NCI-H524 treated with DMSO at 0.1 percent for 48 hours (cell line): ENCODE results near the gene WDR4.
"Not testable (repeated sequence)": the region's sequence is repeated elsewhere in the genome, so short reads cannot be mapped to it uniquely, and the experiment has no call there.

Experiments used
- DNase-seq: peaks from one replicate; lab custom pipeline; 2025; lab: John Stamatoyannopoulos, UW

WDR4 gene

DNA sequence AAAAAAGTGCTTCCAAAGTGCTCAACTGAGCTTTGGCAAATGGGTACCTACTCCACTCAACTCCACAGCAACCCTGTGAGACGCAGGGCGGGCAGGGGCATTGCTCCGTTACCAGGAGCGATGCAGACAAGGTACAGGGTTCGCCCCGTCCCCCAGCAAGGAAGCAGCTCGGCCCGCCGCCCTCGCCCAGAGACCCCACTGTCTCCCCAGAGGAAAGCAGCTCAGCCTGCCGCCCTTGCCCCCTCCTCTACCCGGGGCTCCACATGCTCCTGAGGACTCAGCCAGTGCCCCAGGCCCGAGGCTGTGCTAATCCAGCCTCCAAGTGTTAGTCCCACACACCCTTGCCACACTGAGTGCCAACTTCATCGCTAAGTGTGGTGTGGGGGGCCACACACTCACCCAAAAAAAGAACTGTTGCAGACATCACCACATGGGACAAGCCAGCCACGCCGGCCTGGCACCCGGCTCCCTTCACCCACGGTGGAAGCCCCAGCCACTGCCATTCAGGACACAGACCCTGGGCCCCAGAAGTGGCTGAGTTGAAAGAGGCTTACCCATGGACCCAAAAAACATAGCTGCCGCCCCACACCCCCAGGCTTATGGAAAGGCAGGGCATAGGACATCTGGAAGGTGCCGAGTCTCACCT, 26.3 kb downstream of the WDR4 start:
- no peak for DNase-seq

DNA sequence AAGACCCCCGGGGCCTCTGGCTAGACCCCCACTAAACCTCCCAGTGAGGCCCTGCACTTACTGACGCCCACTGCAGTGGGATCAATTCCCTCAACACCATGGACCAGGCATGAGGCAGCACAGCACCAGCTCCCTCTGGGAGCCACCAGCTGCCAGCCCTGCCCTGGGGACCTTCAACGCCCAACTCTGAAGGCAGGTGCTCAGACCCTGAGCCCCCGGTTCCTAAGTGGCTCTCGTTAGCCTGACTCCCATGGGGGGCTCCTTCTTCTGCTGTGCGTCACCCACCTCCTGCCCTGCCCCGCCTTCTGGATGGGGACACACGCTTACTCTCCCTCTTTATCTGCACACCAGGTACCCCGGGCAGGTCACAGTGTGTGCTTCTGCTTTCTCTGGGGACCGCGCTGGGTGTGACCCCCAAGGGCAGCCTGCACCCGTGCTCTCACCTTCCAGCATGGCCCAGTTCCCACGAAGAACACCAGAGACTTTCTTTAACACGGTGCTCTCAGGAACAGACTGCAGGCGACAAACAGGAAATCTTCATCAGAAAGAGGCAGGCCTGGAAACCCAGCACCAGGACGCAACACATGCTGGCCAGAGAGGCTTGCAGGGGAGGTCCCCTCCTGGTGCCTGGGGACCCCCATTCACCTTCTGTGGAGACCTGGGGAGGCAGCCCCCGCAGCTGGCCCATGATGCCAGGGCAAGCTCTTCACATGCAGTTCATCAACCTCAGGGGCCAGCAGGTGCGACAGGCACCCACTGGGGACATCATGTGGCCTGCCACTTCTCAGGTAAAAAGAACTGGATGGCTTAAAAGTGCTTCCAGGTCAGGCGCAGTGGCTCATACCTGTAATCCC, 27.3 kb downstream of the WDR4 start:
- DNase-seq: no peak

DNA sequence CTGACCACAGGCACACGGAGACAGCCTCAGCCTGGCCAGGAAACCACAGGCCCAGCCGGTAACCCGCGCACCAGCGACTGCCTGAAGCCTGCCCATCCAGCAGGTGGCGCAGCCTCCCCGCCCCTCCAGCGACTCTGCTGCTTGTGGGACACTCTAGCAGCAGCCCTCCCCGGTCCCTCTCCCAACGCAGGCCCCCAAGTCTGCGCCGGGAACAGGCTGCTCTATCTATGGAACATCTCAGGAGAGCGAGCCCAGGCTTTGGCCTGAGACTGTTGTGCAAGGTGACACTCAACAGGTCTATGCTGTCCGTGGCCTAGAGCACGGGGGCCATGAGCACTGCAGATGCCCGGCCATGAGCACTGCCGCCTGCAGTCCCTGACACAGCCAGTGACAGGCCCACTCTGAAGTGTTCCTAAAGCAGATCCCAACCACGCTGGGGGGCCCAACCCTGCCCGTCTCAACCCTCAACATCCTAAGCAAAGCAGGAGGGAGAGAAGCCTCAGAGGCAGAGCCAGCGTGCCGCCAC, 28.4 kb downstream of the WDR4 start:
- no peak for DNase-seq

DNA sequence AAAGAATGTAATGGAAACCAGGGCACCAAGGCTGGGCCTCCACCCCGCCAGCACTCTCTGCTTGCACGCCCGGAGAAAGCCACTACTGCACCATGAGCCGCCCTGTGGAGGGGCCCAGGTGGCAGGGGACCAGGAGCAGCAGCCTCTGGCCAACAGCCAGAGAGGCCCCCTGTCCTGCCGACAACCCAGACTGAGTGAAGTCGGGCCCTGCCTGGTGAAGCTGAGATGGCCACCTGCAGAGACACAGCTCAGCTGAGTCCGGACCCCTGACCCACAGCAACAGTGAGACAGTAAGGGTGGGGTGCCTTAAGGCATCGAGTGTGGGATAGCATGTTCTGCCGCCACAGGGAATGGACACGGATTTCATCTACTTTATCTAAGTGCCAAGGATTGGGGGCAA, 28.9 kb downstream of the WDR4 start:
- DNase-seq: no peak

DNA sequence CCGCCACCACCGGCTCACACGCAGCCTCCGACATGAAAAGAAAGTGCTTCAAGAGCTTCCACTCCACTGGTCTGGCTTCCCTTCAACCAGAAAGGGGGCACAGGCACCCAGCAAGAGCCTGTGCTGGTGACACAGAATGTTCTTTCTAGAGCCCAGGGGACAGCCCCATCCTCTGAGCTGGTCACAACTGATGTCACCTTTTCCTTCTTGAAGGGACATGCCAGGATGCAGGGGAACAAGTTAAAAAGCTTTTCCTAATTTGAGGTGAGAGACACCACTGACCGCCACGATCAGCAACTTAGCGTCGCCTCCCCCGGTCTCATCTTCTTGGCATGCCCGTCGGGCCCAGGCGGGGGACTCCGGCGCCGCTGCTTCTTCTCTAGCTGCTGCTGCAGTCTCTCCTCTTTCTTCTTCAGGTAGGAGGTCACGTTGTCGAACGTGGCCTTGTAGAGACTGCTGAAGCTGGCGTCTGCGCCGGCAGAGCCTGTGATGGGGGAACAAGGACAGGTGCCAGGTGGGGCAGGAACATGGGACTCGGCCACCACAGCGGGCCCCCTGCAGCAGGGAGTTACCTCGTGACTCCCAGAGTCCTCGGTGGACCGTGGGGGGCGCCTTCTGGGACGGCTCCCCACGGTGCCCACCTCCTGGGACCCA, 29.5 kb downstream of the WDR4 start:
- no peak for DNase-seq

DNA sequence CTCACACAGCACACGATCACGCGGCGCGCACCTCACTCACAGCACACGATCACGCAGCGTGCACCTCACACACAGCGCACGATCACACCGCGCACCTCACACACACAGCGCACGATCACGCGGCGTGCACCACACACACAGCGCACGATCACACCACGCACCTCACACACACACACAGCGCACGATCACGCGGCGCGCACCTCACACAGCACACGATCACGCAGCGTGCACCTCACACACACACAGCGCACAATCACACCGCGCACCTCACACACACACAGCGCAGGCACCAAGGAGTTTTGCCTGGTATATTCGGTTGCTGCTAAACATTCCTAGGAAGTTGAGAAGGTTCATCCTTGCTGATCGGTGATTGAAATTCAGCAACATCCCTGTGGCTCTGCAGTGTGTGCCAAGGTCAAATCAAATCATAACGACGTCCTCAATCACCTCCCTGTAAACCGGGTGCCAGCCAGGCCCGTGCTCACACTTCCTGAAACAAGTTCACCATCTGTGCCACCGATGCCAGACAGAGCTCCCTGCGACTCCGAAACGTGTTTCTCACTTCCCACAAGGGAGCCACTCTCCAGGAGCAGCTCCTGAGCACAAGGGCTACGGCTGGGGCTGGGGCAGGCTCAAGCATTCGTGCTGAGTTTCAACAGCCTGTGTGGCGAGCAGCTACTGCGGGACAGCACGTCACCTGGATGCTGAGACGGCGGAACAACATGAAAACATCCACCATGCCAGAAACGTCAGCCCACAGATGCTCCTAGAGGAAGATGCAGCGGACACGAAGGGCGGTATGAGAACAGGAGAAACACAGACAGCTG, 30.2 kb downstream of the WDR4 start:
- no peak for DNase-seq

DNA sequence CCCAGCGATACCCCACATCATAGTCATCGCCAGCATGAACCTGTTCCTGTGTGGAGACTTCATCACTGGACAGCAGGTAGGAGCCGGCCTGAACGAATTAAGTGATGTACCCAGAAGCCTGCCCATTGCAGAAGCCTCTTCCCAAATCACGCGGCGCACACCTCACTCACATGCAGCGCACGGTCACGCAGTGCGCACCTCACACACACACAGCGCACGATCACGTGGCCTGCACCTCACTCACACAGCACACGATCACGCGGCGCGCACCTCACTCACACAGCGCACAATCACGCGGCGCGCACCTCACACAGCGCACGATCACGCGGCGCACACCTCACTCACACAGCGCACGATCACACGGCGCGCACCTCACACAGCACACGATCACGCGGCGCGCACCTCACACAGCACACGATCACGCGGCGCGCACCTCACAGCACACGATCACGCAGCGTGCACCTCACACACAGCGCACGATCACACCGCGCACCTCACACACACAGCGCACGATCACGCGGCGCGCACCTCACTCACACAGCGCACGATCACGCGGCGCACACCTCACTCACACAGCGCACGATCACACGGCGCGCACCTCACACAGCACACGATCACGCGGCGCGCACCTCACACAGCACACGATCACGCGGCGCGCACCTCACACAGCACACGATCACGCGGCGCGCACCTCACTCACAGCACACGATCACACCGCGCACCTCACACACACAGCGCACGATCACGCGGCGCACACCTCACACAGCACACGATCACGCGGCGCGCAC, 31.0 kb downstream of the WDR4 start:
- not testable (repeated sequence) for DNase-seq

DNA sequence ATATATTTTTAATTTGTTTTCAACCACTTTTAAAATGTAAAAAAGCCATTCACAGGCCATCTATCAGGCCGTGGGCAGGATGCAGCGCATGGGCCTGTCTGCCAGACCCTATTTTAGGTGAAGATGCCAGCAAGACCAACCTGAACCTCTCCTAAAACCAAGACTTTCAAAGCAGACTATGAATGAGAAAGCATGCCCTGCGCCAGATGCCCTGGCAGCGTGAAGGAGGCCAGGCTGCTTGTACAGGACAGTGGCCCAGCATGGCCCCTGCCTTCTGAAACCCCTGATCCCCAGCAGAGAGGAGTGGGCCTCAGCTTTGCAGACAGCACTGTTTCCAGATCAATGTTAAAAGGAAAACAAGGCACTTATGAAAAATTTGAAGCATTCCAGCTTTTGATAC, 31.6 kb downstream of the WDR4 start:
- no peak for DNase-seq

DNA sequence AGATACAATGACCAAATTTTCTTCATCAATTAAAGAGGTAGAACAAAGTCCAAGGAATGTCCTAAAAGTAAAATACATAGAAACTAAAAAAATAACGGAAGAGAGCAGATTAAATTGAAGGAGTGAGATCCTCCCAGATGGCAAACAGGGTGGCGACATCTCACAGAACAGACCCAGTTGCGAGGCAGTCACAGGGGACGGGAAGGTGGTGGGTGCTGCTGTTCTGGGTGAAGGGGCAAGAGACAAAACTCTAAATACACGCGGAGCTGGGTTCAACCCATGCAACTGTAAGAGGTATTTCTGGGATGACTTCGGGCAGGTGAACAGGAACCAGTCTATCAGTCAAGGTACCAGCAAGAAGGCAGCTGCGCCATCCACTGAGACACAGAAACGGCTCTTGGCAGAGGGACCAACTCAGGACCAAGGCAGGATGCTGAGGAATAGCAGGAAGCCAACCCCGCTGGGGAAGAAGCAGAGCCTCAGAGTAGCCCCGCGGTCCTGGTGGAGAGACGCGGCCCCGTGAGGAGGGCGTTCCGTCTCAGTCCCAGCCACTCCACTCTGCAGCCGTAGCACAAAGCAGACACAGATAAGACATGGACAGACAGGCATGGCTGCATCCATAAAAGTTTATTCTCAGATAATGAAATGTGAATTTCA, 32.2 kb downstream of the WDR4 start:
- no peak for DNase-seq

DNA sequence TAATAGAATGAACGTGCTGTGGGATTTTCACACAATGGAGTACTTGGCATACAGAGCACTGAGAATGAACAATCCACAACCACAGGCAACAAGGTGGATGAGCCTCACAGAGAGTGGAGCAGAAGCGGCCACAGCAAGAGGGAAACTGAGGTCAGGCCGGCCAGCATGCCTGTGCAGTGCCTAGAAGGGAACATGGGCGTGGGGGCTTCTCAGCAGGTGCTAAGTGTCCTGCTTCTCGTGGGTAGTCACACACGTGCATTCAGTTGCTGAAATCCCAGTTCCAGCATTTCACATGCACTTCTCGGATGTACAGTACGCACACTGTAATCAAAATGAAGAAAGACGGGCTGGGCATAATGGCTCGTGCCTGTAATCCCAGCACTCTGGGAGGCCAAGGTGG, 33.1 kb downstream of the WDR4 start:
- DNase-seq: no peak

DNA sequence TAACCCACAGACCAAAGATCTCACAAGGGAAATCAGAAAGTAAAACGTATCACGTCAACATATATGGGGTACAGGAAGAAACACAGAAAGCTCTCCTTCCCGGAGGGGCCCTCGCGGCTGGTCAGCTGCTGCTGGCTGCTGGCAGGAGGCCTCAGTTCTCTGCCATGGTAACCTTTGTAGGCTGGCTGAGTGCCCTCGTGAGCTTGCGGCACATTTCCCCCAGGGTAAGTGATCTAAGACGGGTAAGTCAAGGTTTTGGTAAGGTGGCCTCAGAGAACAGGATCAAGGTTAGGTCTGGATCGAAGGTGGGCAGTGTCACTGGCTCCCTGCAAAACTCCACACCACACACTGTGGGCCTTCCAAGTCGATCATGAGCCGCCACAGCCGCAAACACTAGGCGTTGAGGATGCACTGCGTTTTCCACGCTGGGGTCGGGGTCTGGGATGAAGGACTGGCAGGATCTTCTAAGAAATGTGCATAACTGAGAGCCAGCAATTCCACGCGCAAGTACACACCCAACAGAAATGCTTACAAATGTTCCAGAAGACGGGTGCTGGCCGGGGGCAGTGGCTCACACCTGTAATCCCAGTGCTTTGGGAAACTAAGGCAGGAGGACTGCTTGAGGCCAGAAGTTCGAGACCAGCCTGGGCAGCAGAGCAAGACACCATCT, 33.9 kb downstream of the WDR4 start:
- no peak for DNase-seq

DNA sequence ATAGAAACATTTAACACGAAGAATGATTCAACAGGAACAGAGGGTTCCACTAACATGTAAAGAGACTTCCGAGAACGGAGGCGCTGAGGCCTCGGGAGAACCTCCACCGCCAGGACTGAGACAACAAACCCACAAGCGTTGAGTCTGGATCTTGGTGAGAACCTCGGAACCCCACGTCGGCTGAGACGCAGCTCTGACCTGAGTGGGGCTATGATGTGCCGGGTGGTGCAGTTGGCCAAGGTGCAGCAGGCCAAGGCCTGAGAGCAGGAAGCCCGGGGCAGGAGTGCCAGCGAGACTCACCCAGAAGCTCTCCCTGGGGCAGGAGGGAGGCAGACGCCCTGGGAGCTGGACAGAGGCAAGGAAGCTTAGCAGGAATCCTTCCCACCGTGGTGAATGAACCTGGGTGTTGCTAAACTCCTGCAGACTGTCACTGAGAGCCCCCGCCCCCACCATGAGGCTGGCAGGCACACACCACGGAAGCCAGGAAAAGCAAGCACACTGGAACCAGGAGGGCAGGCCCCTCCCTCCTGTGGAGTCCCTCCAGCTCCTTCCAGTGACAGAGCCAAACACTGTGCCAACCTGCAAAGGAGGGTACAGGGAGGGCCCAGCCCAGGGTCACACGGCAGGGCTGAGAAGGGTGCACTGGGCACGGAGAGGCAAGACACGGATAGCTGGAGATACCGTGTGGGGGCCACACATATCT, 34.8 kb downstream of the WDR4 start:
- no peak for DNase-seq

DNA sequence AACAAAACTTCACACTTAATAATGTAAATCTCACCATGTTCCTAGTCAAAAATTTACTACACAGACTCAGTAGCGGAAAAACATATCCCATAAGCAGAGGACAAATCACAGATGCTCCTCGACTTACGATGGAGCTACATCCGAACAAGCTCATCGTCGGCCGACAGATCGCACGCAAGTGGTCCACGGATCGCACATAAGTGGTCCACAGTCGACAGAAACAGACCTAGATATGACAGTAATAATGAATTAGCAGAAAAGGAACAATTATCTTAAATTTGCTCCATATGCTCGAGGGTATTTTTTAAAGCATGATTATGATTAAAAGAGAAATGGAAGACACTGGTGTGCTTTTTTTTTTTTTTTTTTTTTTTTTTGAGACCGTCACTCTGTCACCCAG, 36.3 kb downstream of the WDR4 start:
- no peak for DNase-seq

DNA sequence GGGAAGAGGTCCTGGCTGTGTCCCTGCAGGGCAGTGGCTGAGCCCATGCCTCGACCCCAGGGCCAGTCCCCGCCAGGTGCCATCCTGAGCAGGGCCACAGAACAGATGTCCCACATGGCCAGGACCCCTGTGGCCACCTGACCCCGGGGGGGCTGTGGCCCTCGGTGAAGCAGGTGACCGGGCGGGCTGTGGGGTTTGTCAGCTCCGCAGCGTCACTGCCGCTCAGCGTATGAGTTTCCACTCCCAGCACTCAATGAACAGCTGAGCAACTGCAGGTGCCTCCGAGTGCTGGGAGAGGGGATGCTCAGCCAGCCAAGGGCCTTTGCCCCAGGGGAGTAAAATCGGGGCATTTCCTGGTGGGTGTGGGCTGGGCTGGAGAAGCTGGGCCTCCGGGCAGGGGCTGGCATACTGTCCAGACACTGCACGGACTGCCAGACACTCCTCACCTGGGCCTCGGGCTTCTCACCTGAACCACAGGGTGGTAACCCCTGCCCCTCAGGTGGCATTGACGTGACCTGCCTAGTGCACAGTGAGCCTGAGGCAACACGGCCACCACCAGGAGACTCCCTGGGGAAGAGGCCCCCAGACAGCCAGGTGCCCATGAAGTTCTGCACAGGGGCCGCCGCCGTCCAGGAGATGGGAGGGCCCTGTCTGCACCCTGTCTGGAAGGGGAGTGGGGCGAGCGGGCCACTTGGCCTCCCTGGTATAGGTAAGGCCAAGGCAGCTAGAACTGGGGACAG, 37.3 kb downstream of the WDR4 start:
- not testable (repeated sequence) for DNase-seq

DNA sequence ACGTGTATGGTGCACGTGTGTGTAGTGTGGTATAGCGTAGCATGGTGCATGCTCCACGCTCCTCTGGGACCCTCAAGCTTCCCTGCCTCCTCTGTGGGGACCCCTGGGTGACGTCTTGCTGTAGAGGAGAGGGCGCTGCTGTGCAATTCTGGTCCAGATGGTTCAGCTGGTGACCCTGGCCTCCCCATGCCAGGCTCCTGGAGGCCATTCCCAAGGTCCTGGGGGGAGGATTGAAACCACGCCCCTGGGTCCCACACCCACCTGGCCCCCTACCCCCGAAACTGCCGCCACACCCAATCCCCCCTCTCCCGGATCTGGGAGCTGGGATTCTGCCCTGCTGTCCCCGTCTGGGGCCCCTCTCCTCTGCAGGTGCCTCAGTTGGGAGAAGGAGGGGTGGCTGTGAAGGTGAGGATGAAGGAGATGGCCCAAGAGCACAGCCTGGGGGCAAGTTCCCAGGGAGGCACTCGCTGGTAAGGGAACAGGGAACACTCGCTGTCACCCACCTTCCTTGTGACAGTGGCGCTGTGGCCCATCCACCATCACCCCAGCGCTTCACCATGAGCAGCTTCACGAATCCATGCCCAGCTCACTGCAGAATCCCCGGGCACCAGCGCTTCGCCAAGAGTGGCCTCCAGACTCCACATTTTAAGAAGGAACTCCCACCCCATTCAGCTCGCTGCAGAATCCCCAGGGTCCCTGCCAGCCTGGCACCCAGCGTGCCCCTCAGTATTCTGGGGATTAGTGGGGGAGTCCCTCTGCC, 38.0 kb downstream of the WDR4 start:
- DNase-seq: no peak

DNA sequence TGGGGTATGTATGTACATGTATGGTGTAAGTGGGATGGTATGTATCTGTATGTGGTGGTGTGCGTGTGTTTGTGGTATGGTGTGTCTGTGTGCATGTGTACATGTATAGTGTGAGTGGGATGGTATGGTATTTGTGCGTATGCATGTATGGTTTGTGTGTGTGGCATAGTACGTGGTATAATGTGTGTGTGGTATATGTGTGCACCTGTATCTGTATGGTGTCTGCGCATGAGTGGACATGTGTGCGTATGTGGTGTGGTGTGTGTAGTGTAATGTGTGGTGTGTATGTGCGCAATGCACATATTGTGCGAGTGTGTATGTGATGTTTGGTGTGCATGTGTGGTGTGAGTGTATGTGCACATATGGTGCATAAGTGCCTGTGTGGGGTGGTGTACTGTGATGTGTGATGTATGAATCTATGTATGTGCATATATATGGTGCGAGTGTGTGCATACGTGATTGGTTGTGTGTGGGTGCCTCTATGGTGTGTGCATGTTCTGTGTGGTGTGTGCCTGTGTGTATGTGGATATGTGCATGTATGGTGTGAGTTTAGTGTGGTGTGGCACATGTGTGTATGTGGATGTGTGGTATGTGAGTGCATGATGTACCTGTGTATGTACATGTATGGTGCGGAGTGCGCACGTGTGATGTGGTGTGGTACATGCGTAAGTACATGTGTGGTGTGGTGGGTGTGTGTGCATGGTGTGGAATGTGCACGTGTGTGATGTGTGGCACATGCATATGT, 38.8 kb downstream of the WDR4 start:
- no peak for DNase-seq
